Measurements from ENCODE around the gene SUN5.
"Not testable (repeated sequence)": the region's sequence is repeated elsewhere in the genome, so short reads cannot be mapped to it uniquely, and the experiment has no call there.

- TF ChIP-seq CTCF (IDR thresholded peaks at IDR 0.05; ENCODE audit: low read depth, low read length, poor library complexity, severe bottlenecking); EZH2phosphoT487 (IDR thresholded peaks at IDR 0.05; ENCODE audit: borderline replicate concordance, low read length): not testable (repeated sequence)
Measured at GRCh38 chr20:32962646-32963045, 41.6 kb downstream of the SUN5 start.

Data from DOHH2 (cell line).